HG02973 (cell line): ENCODE data around the gene SEMA3C.

Experiments
- ATAC-seq: cut with Tn5 transposase; IDR thresholded peaks from one replicate; pipeline ENCODE4 v1.9.1; 2021; ENCODE audit warnings: moderate library complexity; ENCODE audit not compliant: unreplicated experiment

Gene SEMA3C

DNA sequence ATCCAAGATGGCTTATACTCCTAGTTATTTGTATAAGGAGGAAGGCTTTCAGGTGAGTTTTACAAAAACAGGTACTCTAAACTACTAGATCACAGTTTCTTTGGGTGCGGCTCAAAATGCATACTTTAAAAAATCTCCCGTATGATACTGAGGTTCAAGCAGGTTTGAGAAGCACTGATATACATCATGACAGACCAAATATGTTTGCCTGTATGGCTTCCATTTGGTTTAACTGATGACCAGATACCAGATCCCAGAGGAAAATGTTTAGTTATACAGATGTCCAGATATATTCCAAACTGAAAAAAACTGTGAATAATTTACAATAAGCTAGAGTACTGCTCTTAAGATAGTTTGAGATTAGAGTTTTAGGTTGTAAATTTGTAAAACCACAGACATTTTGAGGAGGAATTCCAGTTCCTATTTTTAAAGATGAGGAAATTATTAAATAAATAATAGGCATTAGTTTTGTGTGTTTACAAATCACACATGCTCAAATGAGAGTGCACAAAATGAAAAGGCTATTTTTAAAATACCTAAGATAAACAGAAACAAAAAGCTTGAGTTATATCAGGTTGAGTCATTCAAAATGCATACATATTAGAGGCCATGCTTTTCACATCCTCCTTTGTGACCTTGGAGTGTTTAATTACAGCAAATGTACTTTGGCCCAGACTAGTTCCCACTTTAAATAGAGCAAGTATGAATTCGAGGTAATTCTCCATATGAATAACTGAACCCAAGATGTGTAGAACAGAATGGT is 60.5 kb downstream of the SEMA3C start:
- no peak for ATAC-seq

DNA sequence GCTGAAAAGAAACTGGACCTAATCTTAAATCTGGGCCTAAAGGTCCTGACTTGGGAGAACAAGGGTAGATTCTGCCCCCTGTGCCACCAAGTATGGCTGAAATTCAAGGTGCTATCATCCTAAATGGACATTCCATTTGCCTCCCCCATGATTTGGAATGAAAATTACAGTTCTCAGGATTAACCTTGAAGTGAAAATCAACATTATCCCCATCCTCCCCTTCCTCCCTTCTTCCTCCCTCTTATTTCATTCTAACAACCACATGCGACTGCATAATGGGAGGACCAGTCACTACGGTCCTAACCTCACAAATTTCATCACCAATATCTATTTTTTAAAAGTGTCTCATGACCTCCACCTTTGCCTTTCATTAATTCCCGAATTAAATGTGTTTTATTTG is 62.1 kb downstream of the SEMA3C start:
- ATAC-seq = no peak

DNA sequence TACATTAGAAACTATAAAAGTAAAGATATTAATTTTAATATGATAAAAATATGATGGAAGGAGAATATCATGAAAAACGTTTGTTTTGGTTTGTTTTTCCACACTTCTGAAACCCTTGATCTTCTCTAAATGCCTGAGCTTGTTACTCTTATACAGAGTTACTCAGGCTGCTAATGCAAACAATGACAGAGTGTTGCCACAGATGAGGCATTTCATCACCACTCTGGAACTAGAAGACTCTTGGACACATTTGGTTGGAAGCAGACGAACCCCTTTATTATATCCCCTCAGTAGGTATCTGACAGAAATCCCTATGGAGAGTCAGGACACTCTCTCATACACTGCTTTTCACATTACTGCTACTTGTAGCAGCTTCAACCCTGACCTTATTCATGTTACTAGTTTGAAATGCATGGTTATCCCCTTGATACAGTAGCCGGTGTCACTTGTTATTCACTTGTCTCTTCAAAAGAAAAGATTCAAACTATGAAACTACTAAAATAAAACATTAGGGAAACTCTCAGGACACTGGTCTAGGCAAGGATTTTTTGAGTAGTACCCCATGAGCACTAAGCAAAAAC is 66.9 kb downstream of the SEMA3C start:
- no peak for ATAC-seq

DNA sequence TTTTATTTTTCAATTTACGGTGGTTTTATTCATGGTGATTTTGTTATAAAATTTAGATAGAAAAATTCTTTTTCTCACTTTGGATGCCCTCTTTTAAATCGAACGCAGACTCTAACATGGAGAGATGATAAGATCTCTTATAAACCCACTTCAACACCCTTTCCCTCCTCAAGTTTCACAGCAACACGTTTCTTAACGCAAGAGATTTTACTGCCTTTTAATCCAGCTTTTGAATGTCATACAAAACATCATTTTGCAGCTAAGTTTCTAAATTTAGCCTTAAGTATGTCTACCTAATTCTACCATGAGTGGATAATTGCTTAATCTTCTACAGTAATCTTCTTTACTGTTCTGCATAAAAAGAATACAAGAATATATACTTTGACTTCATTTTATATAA is 70.0 kb downstream of the SEMA3C start:
- no peak for ATAC-seq

DNA sequence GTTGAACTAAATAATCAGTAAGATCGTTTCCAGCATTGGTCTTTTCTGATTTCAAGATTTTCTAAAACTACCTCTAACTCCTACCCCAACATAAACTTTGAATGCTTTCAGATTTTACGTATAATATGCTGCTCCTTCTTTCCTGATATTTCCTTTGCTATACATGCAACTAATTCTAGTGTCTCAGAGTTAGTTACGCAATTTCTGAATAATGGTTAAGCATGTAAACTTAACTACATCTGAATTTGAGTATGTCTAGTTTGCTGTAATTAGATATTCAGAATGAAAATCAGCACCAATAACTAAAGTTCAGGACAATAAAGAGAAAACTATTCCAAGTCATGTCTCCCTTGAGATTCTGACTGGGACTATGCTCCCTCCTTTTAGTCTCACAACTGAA is 71.0 kb downstream of the SEMA3C start:
- no peak for ATAC-seq

DNA sequence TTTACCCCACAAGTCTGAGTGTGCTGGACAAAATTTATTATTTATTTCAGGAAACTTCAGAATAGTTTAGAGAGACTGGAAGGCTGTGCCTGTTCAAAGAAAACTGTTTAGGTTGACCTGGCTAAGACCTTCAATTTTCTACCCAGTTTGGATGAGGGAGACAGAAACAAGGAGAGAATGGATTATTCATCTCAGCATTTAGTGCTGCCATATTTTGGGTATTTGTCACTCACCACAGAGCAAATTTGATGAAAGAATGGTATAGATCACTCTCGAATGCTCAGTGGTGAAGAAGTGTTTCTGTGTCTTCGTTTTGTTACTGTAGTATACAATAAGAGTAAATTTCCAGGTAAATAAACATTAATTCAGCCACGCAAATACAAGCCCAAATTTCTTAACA is 71.8 kb downstream of the SEMA3C start:
- ATAC-seq = no peak

DNA sequence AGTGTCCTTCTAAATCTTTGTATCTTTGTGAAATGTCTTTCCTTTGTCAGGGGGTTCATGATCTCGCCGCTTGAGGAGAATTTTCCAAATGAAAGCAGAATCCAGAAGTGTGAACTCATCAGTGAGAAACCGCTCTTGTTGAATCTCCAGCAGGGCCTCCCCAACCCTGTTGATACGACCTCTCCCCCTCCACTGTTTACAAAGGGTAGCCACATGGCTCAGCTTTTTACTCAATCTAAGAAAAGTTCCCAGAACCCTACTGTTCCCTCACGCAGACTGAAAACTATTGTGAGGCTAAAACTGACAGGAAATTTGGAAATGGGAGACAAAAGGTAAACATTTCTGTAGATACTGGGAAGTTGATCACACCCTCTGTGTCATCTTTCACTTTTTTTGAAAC is 73.9 kb downstream of the SEMA3C start:
- ATAC-seq = no peak

DNA sequence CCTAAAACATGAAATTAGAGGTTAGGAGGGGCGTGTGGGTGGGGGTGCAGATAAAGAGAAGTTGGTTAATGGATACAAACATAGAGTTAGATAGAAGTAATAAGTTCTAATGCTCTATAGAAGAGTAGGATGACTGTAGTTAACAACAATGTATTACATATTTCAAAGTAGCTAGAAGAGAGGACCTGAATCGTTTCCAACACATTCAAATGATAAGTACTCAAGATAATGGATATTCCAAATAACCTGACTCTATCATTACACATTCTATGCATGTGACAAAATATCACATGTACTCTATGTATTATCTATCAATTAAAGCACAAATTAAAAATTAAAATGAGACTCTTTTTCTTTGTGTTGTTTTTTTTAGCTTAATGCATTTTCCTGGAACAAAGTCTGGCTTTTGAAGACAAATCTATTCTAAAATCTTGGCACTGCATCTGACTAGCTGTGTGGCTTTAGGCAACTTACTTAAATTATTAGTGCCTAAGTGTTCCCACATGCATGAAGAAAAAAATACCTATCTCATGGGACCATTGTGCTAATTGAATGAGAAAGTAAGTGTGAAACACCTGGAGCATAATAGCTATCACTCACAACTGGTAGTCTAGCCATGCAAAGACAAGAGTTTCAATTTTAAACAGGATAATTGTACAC is 75.7 kb downstream of the SEMA3C start:
- no peak for ATAC-seq

DNA sequence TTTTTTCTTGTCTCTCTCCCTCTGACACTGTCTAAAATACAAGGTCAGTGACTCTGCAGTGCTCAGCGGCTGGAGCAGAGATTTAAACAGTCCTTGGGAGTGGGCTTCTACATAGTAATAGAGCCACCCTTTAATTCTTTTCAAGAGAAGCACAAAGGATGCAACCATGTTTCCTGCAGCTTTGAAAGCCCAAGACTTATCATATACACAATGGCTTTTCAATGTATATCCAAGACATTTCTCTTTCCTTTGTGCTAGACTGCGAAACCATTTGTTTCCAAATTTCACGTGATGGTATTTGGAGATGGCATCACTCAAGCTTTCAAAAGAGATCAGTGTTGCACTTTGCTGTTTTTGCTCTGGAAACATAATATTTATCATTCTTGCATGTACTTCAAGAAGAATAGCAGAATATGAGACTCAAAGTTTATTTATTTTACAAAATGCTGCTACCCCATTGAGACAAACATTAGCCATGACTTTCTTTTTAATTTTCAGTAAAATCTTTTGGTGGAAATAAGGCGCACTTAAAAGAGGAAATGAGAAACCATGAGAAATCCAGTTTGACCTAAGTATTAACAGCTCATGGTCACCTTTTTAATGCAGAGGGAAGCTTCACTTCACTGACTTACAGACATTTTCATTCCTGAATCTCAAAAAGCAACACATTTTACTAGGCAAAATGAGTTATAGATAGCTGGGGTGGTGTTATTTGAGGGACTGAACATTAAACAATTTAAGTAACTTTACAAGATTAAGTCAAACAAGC is 76.6 kb downstream of the SEMA3C start:
- no peak for ATAC-seq

DNA sequence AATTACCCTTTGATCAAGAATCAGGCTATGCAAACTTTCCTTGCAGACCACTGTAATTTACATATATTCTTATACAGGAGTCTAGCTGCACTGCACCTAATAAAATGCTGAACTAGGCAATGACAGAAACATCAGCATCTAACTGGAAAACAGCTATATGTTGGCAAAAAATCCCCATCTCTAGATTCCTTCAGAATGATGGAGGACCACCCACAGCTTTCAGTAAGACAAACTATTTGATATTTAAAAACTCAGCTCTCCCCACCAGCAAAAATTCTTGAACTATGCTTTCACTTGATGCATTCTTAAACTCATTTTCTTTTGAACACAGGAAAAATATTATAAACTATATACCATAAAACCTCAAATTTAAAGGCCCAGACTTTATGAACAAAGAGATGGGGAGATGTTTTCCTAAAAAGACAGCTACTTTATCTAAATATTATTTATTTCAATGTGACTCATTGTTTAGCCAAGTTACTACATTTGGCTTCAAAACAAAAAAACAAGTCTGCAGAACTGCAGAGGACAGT is 77.4 kb downstream of the SEMA3C start:
- ATAC-seq = no peak

DNA sequence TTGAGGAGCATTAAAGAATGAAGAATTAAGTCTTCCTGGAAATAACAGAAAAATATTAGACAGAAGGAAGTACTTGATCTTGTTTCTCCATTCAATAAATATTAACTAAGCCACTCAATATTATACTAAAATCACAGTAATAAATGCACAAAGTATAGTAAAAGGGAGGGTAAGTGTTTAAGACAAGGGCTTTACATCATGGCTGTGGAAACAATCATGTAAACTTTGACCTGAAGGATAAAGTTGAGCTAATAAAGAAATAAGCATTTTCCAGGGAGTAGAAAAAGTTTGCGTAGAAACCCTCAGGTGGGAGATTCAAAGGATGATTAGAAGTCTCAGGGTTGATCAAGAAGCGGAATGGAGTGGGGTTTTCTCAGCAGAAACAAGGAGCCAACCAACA is 78.2 kb downstream of the SEMA3C start:
- no peak for ATAC-seq

DNA sequence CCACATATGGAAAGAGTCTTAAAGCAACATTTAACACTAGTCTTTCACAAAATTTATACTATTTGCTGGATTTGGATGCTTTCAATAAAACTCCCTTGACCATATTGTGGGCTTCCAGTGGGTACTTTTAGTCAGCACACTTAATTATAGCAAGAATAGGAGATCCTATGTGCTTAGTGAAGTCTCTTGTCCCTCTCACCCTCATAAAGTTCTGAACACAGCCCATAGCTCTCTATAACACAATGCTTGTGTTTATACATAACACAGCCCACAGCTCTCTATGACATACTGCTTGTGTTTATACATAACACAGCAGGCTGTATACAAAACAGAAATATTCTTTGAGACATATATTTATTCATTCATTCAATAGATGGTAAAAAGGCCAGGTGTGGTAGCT is 79.0 kb downstream of the SEMA3C start:
- ATAC-seq = no peak

DNA sequence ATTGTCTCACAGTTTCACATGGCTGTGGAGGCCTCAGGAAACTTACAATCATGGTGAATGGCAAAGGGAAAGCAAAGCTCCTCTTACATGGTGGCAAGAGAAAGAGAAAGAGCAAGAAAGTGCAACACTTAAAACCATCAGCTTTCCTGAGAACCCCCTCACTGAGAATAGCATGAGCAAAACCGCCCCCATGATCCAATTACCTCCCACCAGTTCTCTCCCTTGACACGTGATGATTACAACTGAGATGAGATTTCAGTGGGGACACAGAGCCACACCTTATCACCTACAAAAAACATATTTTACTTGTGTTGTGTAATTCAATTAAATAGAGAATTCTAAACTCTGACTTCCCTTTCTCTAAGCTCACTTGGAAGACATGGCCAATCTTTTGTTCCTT is 80.2 kb downstream of the SEMA3C start:
- ATAC-seq = no peak

DNA sequence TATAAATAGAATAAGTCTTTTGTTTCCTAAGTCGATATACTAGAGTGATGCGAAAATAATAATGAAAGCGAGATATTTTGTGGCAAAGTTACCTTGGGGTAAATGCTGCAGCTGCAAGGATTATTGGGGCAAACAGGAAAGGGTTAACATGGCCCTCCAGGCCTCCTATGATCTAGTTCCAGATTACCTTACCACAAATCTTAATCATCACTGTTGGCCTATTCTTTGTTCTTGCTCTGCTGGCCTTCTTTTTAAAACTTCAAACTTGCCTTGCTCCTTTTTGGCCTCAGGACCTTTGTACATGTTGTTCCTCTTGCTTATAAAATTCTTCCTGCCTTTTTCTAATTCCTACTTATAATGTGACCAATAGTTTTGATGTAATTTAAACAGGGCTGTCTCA is 81.5 kb downstream of the SEMA3C start:
- no peak for ATAC-seq

DNA sequence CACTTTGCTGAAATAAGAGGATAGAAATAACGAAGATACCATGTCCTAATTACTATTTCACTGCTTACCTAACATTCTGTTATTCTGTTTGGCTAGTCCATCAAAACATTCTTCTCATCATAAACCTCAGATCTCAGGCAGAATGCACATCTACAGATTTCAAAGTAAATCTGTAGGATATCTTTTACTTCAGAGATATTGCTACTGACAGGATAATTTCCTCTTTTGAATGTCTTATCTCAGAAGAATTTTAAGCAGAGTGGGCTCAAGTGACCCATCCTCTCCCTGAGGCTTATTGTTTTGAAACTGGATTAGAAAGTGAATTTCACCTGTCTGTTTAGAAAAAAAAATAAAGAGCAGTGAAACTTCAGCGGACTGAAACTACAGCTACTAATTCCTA is 83.6 kb downstream of the SEMA3C start:
- ATAC-seq = no peak

DNA sequence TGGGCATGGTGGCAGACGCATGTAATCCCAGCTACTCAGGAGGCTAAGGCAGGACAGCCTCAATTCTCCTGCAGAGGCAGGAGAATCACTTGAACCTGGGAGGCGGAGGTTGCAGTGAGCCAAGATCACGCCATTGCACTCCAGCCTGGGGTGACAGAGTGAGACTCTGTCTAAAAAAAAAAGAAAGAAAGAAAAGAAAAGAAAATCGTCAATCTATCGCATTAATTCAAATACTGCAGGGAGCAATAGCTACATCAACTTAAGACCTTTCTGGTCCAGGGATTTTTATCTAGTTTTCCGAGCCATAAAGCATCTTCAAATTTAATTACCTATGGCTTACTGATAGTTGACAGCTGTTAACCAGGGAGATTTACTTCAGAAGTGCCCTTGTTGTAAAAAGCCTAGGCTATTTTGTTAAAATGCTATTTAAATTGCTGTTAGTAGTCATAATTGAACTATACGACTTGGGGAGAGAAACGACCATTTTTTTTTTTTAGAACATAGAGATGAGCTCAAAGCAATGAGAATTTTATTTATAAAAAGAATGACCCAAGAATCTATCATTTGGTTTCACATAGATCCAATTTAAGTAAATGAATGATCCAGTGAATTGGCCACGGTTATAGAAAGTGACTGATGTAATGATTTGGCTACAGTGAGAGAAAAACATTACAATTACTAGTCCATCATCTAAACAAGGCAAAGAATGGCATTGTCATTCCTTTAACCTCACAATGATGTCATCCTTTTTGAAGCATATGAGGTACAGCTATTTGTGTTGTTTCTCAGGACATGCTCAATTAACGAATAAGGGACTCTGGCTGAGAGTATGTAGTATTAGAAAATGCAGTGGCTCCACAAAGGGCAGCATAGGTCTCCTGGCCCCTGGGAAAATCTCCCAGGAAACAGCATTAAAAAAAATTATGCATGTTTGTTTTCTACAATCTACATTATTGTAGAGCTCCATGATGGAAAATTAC is 85.3 kb downstream of the SEMA3C start:
- ATAC-seq = no peak

DNA sequence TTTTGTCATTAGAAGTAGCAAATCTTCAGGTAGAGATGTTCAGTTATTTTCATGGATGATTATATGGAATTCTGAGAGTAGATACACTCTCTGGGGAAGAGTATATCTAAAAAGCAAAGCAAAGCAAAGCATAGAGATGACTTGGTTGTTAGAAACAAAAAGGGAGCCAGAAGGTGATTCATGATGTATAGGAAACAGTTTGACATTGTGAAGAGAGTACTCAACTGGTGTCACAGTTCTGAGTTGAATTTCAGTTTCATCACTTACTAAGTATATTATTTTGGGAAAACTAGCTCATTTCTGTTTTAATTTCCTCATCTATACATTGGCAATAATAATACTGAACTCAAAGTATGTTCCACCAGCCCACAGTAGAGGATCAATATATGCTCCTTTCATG is 86.8 kb downstream of the SEMA3C start:
- ATAC-seq = no peak

DNA sequence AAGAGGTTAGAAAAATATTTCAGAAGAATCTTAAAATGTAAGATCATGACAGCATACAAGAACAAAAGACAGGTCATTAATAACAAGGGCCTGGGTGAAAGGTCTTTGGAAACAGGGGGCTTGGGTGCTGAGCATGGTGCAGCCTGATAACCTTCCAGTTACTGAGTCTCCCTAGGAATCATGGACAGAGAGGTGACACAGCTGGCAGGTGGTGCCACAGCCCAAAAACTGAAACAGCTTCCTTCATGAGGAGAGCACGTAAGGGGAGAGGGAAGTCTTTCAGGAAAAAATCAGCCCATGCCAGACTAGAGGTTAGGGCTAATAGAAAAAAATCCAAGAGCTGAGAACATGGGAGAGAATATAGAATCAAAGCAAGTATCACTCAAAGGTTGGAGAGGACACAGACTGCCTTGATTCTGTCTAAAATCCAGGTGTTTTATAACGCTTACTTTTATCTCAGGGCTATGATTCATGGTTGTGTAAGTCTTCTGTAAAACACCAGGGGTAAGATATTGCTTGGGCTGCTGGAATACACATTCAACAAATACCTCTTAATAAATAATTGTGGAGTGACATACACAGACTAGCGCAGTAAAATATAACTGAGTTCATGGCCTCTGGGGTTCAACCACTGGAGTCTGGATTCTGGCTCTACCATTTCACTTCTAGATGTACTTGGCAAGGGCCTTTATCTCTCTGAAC is 88.1 kb downstream of the SEMA3C start:
- no peak for ATAC-seq

DNA sequence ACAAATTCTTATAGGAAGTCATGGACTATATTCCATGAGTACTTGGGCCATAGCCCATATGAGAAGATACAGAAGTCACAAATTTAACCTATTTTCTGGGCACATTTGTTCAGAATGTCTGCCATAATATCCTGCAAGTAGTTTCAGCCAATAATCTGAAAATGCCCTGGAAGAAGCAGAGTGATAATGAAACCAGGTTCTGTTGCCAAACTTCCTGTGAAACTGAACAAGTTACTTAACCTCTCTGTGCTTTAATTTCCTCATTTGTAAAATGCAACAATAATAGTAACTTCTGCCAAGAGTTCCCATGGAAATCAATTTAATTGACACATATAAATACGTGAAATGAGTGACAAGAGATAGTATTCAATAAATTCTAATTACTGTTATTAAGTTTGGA is 88.8 kb downstream of the SEMA3C start:
- ATAC-seq = no peak

DNA sequence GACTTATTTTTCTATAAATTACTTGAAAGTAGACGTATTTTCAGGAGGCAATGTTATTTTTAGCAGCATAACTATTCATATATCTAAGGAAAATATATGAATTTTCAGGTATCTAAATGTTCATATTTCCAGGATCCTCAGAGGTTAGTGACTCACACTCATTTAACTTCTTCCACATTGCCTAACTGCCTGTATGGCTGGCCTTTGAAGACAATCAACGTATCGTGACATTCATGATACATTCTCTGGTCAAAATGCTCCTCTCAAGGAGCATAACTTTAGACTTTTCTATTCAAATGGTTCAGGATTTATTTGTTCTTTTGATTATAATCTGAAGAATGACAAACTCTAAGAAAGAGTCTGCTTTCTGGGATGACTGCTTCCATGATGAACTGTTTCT is 89.3 kb downstream of the SEMA3C start:
- ATAC-seq = no peak
